CD14-positive monocyte (primary cell): Measurements from ENCODE around the gene ICE1. TPM values are rescaled to one million over a fixed set of nuclear protein-coding genes. Genes with fewer than 3 reads are reported as not detected.

ENCODE experiments used
- DNase-seq, 3 donors: peaks; one replicate each; pipeline ENCODE4 v3.0.0-alpha.2; 2011 to 2022
- H2AFZ ChIP-seq: 2 replicates; pipeline ENCODE4 v1.6.0; 2012; ENCODE audit warnings: mild to moderate bottlenecking, low read depth, low read length, inconsistent platforms; ENCODE audit not compliant: insufficient read depth, poor library complexity, severe bottlenecking
- H3K27ac ChIP-seq, 2 donors: 1 replicate in 1 of 2; 2 replicates in 1 of 2; pipeline ENCODE4 v1.5.1; 2012 to 2013; ENCODE audit warnings: low read length in 2 of 2, control low read depth in 1 of 2, inconsistent platforms in 1 of 2, low read depth in 1 of 2, mild to moderate bottlenecking in 1 of 2
- H3K27me3 ChIP-seq, 2 donors: one replicate each; pipeline versions ENCODE4 v1.6.0 to v1.6.1; 2011 to 2013; ENCODE audit warnings: low read length in 2 of 2; ENCODE audit not compliant: control insufficient read depth in 2 of 2, insufficient read depth in 2 of 2
- H3K36me3 ChIP-seq, 2 donors: replicated peaks in 1 of 2; 1 replicate in 1 of 2; 2 replicates in 1 of 2; pipeline versions ENCODE4 v1.5.1 to v1.6.1; 2012 to 2013; ENCODE audit warnings: low read length in 2 of 2, control low read depth in 1 of 2, inconsistent platforms in 1 of 2, mild to moderate bottlenecking in 1 of 2; ENCODE audit not compliant: insufficient read depth in 2 of 2, control insufficient read depth in 1 of 2
- H3K4me1 ChIP-seq, 2 donors: 1 replicate in 1 of 2; 2 replicates in 1 of 2; pipeline versions ENCODE4 v1.5.1 to v1.6.1; 2012 to 2013; ENCODE audit warnings: low read length in 2 of 2, control low read depth in 1 of 2, inconsistent platforms in 1 of 2, mild to moderate bottlenecking in 1 of 2, moderate library complexity in 1 of 2; ENCODE audit not compliant: insufficient read depth in 2 of 2, control insufficient read depth in 1 of 2
- H3K4me2 ChIP-seq: replicated peaks from 2 replicates; pipeline ENCODE3; 2012; ENCODE audit warnings: low read length, moderate library complexity, mild to moderate bottlenecking; ENCODE audit not compliant: poor library complexity, severe bottlenecking; ENCODE audit errors: extremely low read depth
- H3K4me3 ChIP-seq, 3 experiments: fragments of 200-600 bp in 1 of 3; sonication (generic) in 1 of 3; replicated peaks in 1 of 3; 1 replicate in 2 of 3; 2 replicates in 1 of 3; pipeline ENCODE4 v1.5.1; 2011 to 2013; ENCODE audit warnings: low read length in 3 of 3, mild to moderate bottlenecking in 3 of 3, control low read depth in 2 of 3, low read depth in 2 of 3, inconsistent platforms in 1 of 3, moderate library complexity in 1 of 3
- H3K79me2 ChIP-seq: 2 replicates; pipeline ENCODE4 v1.6.0; 2012; ENCODE audit warnings: mild to moderate bottlenecking, control low read depth, inconsistent platforms, low read length, moderate library complexity; ENCODE audit not compliant: insufficient read depth
- H3K9ac ChIP-seq: 2 replicates; pipeline ENCODE4 v1.6.0; 2017; ENCODE audit warnings: low read length, mild to moderate bottlenecking; ENCODE audit not compliant: insufficient read depth, poor library complexity, severe bottlenecking
- H3K9me3 ChIP-seq, 2 donors: replicated peaks in 1 of 2; 1 replicate in 1 of 2; 2 replicates in 1 of 2; pipeline versions ENCODE4 v1.5.1 to v1.6.1; 2012 to 2013; ENCODE audit warnings: low read length in 2 of 2, control low read depth in 1 of 2; ENCODE audit not compliant: control insufficient read depth in 1 of 2, insufficient read depth in 1 of 2
- H4K20me1 ChIP-seq: 2 replicates; pipeline ENCODE4 v1.6.0; 2012; ENCODE audit warnings: mild to moderate bottlenecking, low read length, control low read depth, moderate library complexity; ENCODE audit not compliant: insufficient read depth
- H3K27ac Mint-ChIP-seq, 7 donors: one replicate each; pipeline ENCODE4 v1.8.0; 2020; ENCODE audit warnings: mild to moderate bottlenecking in 7 of 7, mixed read lengths in 7 of 7, moderate library complexity in 6 of 7, inconsistent platforms in 2 of 7
- H3K27me3 Mint-ChIP-seq, 3 donors: one replicate each; pipeline ENCODE4 v1.8.0; 2021 to 2022; ENCODE audit warnings: low read depth in 3 of 3, mild to moderate bottlenecking in 3 of 3, mixed read lengths in 3 of 3, moderate library complexity in 3 of 3, inconsistent platforms in 1 of 3
- H3K36me3 Mint-ChIP-seq, 2 donors: one replicate each; pipeline ENCODE4 v1.8.0; 2020; ENCODE audit warnings: mixed read lengths in 2 of 2, inconsistent platforms in 1 of 2, mild to moderate bottlenecking in 1 of 2
- H3K4me1 Mint-ChIP-seq: one replicate; pipeline ENCODE4 v1.8.0; 2020; ENCODE audit warnings: mild to moderate bottlenecking, mixed read lengths
- H3K4me3 Mint-ChIP-seq, 2 donors: one replicate each; pipeline ENCODE4 v1.8.0; 2020; ENCODE audit warnings: mild to moderate bottlenecking in 2 of 2, mixed read lengths in 2 of 2, moderate library complexity in 1 of 2
- H3K9me3 Mint-ChIP-seq, 7 donors: one replicate each; pipeline ENCODE4 v1.8.0; 2020 to 2022; ENCODE audit warnings: mixed read lengths in 7 of 7, mild to moderate bottlenecking in 6 of 7, moderate library complexity in 6 of 7, inconsistent platforms in 2 of 7
- WGBS: methylation state at CpG from one replicate; pipeline ENCODE4 v1.1.5; 2013; ENCODE audit warnings: missing lambda C conversion rate; ENCODE audit not compliant: insufficient coverage; 5-methylcytosine and 5-hydroxymethylcytosine counted together
- intact Hi-C, 2 donors: fragments of 100-400 bp; cut with micrococcal nuclease; formaldehyde crosslinking; loops; one replicate each; pipeline versions ENCODE4 v1.15.0 to v1.15.1; 2023
- polyA plus RNA-seq, 3 donors: library from polyadenylated mRNA; depleted of rRNA in 1 of 3; unstranded in 2 of 3; stranded (reverse) in 1 of 3; fragments of 300-500 nt in 2 of 3; fragments of >200 nt in 1 of 3; fragmentation: Illumina TruSeq in 2 of 3; gene quantifications; 1 replicate in 2 of 3; 2 replicates in 1 of 3; pipeline ENCODE4 v1.2.3, GENCODE V29; 2012 to 2021
- TF ChIP-seq, protein P1 (sequence below): fragments of 200-600 bp; IDR thresholded peaks from one replicate; pipeline ENCODE4 v1.8.0; 2022; ENCODE audit warnings: antibody characterized with exemption, mild to moderate bottlenecking

Gene ICE1
- polyA plus RNA-seq, 3 donors = 2.4 to 8.2 (median 6.4) TPM

DNA sequence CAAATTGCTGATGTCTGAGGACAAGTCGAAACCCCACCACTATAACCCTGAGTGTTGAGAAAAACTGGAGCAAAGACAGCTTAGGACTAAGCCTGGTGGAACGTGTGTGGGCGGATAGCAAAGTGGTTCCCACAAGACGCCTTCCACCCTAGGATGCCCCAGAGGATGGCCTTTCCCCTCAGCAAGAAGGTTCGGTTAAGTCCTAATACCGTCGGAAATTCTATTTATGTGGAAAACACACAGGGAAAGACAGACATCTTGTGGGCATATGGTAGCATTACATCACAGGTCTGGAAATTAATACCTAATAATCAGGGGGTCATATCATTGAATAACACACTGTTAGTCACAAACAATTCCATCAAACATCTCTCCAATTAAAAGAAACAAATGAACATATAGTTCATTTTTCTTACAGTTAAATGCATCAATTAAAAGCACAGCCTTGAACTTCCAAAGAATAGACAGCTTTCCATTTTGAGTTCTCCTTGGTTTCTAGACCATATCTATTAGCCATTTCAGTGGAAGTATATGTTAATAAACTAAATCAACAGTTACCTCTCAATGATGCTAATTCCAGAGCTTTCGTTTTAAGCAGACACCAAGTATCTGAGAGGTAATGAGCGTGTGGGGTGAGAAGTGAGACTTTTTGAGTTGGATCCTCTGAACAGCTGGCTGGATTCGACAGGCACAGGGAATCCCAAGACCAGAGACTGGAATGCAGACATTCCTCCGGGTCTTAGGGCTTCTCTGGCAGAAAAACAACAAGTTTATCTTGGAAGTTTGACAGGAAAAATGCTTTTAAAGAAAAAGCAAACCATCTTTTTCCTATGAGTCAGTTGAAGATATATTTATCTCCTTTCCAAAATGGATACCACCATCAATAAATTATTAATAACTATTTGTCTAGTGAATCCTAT is 2.9 kb upstream of the ICE1 start:
- peaks cover 15% of the 10 kb centered on the region for H4K20me1 ChIP-seq
- H2AFZ ChIP-seq = peak overlapping the region; percentile 6
- no peak overlapping the region for H3K4me3 ChIP-seq
- no peaks in the 10 kb centered on the region for H3K9me3 ChIP-seq
- 75% methylated on average over 6 of the region's 11 CpGs for WGBS
- Mint-ChIP-seq H3K27me3 (peaks cover 0 to 8% (median 3%) of the 10 kb centered on the region in 3 donors), H3K4me1 (peaks cover 15% of the 10 kb centered on the region), H3K4me3 (no peak overlapping the region), H3K36me3 (no peaks in the 10 kb centered on the region), H3K27ac (peak overlapping the region in 1 of 7 donors; percentile 15), H3K9me3 (peaks cover 0 to under 1% (median 0%) of the 10 kb centered on the region in 7 donors)
- intact Hi-C loops = loop anchor here (5.0 to 10.0 kb wide), 4 partner anchors 277 to 1293 kb away; partner anchors contain the start of genes ADAMTS16 (in 2 of the 2), NSUN2 (in 2 of the 2), SRD5A1 (in 2 of the 2) and TENT4A (in 1 of the 2)
- DNase-seq = peak in 2 of 3 donors; percentile 4 to 24
- H3K79me2 ChIP-seq = peaks cover 20% of the 10 kb centered on the region
- no peaks in the 10 kb centered on the region for H3K27me3 ChIP-seq
- no peak overlapping the region for H3K4me2 ChIP-seq
- TF ChIP-seq, protein P1, sequence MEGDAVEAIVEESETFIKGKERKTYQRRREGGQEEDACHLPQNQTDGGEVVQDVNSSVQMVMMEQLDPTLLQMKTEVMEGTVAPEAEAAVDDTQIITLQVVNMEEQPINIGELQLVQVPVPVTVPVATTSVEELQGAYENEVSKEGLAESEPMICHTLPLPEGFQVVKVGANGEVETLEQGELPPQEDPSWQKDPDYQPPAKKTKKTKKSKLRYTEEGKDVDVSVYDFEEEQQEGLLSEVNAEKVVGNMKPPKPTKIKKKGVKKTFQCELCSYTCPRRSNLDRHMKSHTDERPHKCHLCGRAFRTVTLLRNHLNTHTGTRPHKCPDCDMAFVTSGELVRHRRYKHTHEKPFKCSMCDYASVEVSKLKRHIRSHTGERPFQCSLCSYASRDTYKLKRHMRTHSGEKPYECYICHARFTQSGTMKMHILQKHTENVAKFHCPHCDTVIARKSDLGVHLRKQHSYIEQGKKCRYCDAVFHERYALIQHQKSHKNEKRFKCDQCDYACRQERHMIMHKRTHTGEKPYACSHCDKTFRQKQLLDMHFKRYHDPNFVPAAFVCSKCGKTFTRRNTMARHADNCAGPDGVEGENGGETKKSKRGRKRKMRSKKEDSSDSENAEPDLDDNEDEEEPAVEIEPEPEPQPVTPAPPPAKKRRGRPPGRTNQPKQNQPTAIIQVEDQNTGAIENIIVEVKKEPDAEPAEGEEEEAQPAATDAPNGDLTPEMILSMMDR = peak; percentile 32
- no peak overlapping the region for H3K27ac ChIP-seq
- H3K36me3 ChIP-seq = no peaks in the 10 kb centered on the region
- H3K4me1 ChIP-seq = peaks cover 22 to 30% of the 10 kb centered on the region in 2 donors
- no peak overlapping the region for H3K9ac ChIP-seq

DNA sequence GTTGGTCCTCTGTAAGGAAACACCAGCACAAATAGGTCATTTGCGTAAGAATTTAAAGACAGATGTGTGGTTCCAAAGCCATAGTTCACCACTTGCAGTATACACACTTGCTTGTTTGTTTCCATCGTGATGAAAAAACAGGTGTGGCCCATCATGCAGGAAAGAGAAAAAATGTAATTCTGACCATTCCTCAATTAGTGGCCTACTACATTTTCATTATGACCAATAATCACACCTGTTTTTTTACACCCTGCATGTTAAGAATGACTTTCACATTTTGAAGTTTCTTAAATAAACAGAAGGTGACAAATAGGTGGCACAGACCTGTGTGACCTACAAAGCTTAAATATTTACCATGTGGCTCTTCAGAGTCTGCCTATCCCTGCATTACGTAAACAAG is 2.2 kb upstream of the ICE1 start:
- H3K27ac Mint-ChIP-seq = no peak overlapping the region
- Histone ChIP-seq H3K27me3 (no peaks in the 10 kb centered on the region), H3K9ac (no peak overlapping the region), H3K36me3 (no peaks in the 10 kb centered on the region), H4K20me1 (peaks cover 22% of the 10 kb centered on the region), H2AFZ (no peak overlapping the region), H3K27ac (no peak overlapping the region), H3K79me2 (peaks cover 27% of the 10 kb centered on the region), H3K4me3 (no peak overlapping the region), H3K4me1 (peaks cover 22 to 34% of the 10 kb centered on the region in 2 donors), H3K9me3 (no peaks in the 10 kb centered on the region), H3K4me2 (no peak overlapping the region)
- 100% methylated on average over 2 of the region's 3 CpGs for WGBS
- intact Hi-C loops = loop anchor here (5.0 to 10.0 kb wide), 3 partner anchors 1212 to 1292 kb away; partner anchors contain the start of genes NSUN2 (in 2 of the 2), SRD5A1 (in 2 of the 2) and TENT4A (in 1 of the 2)
- TF ChIP-seq, protein P1 = no peak
- no peak for DNase-seq
- H3K4me1 Mint-ChIP-seq = peaks cover 15% of the 10 kb centered on the region
- H3K4me3 Mint-ChIP-seq = no peak overlapping the region
- no peaks in the 10 kb centered on the region for H3K9me3 Mint-ChIP-seq
- peaks cover 0 to 8% (median 3%) of the 10 kb centered on the region in 3 donors for H3K27me3 Mint-ChIP-seq
- no peaks in the 10 kb centered on the region for H3K36me3 Mint-ChIP-seq
